Panc1 (cell line): ENCODE measurements around the gene GIPC3. TPM values are rescaled to one million over a fixed set of nuclear protein-coding genes. Genes with fewer than 3 reads are reported as not detected.

Experiments
- ATAC-seq: fragments of 200-7000 bp; cut with Tn5 transposase; 2 replicates; pipeline ENCODE4 v1.9.1; 2020; ENCODE audit warnings: mild to moderate bottlenecking, moderate library complexity
- BruUV-seq: library from RNA; stranded (reverse); fragments of 400-500 nt; replicated peaks from 2 replicates; lab custom pipeline; 2021; lab: Mats Ljungman, UMichigan
- CTCF ChIA-PET: fragments of 300-600 bp; sonication (Branson Sonifier 250); formaldehyde crosslinking; loops from one replicate; lab custom pipeline; 2022; ENCODE audit warnings: antibody characterized with exemption; lab: Charles Lee
- POLR2A ChIA-PET: fragments of 300-600 bp; sonication (Branson Sonifier 250); formaldehyde crosslinking; loops from one replicate; lab custom pipeline; 2022; ENCODE audit warnings: antibody characterized with exemption; lab: Charles Lee
- DNase-seq: peaks from one replicate; pipeline ENCODE4 v3.0.0-alpha.2; 2010; ENCODE audit warnings: low read depth, low spot score
- H3K27ac ChIP-seq: 2 replicates; pipeline ENCODE4 v1.5.1; 2011; ENCODE audit warnings: mild to moderate bottlenecking, low read length, inconsistent platforms
- H3K27me3 ChIP-seq: fragments of 200-500 bp; sonication (Bioruptor generic); 2 replicates; pipeline ENCODE4 v1.6.0; 2014; ENCODE audit warnings: low read length, inconsistent platforms; ENCODE audit not compliant: control insufficient read depth, insufficient read depth
- H3K36me3 ChIP-seq: fragments of 200-500 bp; sonication (Bioruptor generic); 2 replicates; pipeline ENCODE4 v1.5.1; 2014; ENCODE audit warnings: inconsistent platforms, mild to moderate bottlenecking, low read length, moderate library complexity; ENCODE audit not compliant: control insufficient read depth, insufficient read depth
- H3K4me1 ChIP-seq: 2 replicates; pipeline ENCODE4 v1.5.1; 2011; ENCODE audit warnings: inconsistent platforms, mild to moderate bottlenecking, low read length, moderate library complexity; ENCODE audit not compliant: control insufficient read depth, insufficient read depth
- H3K4me3 ChIP-seq, 2 experiments: 2 replicates each; pipeline ENCODE4 v1.5.1; 2011 to 2012; ENCODE audit warnings: low read depth in 2 of 2, low read length in 2 of 2, mild to moderate bottlenecking in 2 of 2, inconsistent platforms in 1 of 2, moderate library complexity in 1 of 2
- H3K9me3 ChIP-seq: fragments of 200-500 bp; sonication (Bioruptor generic); 2 replicates; pipeline ENCODE4 v1.5.1; 2014; ENCODE audit warnings: low read depth, mild to moderate bottlenecking, inconsistent platforms, low read length, moderate library complexity; ENCODE audit not compliant: control insufficient read depth, insufficient read depth
- POLR2AphosphoS5 ChIP-seq: IDR thresholded peaks from 2 replicates; pipeline ENCODE4 v1.6.1; 2012; ENCODE audit warnings: mild to moderate bottlenecking, low read depth, low read length, moderate library complexity
- SIN3A ChIP-seq: IDR thresholded peaks from 2 replicates; pipeline ENCODE4 v1.6.1; 2012; ENCODE audit warnings: low read depth, mild to moderate bottlenecking, low read length, moderate library complexity, borderline replicate concordance; ENCODE audit not compliant: insufficient read depth
- TCF7L2 ChIP-seq: IDR thresholded peaks from 2 replicates; pipeline ENCODE4 v1.6.1; 2011; ENCODE audit warnings: mild to moderate bottlenecking, low read depth, low read length, inconsistent platforms
- in situ Hi-C: cut with HindIII; loops from 2 replicates; pipeline ENCODE4 v1.10.0; 2016; ENCODE audit warnings: low sequenced_read_pairs, low pct_unique_long_range_greater_than_20kb
- intact Hi-C: fragments of 100-400 bp; cut with micrococcal nuclease; formaldehyde crosslinking; loops from one replicate; pipeline ENCODE4 v1.10.0; 2022; ENCODE audit not compliant: unreplicated experiment
- total RNA-seq: library from RNA; stranded (reverse); gene quantifications from one replicate; pipeline ENCODE4 v1.2.1, GENCODE V29; 2021; ENCODE audit not compliant: unreplicated experiment
- TF ChIP-seq, protein P1 (sequence below): fragments of 450-650 bp; IDR thresholded peaks from 2 replicates; pipeline ENCODE4 v1.5.1; 2017; ENCODE audit warnings: mild to moderate bottlenecking
- TF ChIP-seq, protein P2 (sequence below), 2 experiments: IDR thresholded peaks; 2 replicates each; pipeline ENCODE4 v1.6.1; 2011 to 2012; ENCODE audit warnings: low read depth in 2 of 2, control low read depth in 1 of 2, low read length in 1 of 2, mild to moderate bottlenecking in 1 of 2, moderate library complexity in 1 of 2; ENCODE audit not compliant: insufficient read depth in 1 of 2

The GIPC3 gene
- total RNA-seq, 1 experiment from 2014 or later: 0.92 TPM

DNA sequence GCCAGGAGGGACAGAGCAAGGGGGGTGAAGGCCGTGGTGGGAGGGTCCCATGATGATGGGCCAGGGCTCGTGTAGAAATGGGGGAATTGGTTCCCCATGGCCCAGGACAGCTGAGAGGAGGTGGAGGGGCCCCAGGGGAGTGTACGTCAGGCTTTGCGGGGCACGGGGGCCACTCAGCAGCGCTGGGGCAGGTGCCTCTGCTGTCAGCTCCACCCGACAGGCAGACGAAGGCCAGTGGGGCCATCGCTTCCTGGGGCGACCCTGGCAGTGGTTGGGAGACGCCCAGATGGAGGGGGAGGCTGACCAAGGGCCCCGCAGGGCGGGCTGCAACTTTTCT lies 48.2 kb upstream of the GIPC3 start:
- peak; percentile 4; the same call in 1 of the 2 replicates for ATAC-seq
- H3K27ac ChIP-seq: no peak overlapping the region
- no peaks in the 10 kb centered on the region; the same call in 1 of the 2 replicates for H3K36me3 ChIP-seq
- no peaks in the 10 kb centered on the region for H3K27me3 ChIP-seq
- intact Hi-C loops: no loop called here
- in situ Hi-C loops: no loop called here
- ChIA-PET POLR2A (no interaction called here), CTCF (no interaction called here)
- H3K4me1 ChIP-seq: peaks cover 7% of the 10 kb centered on the region; the same call in 1 of the 2 replicates
- DNase-seq: no peak
- no peak for TF ChIP-seq TCF7L2
- TF ChIP-seq, protein P1, sequence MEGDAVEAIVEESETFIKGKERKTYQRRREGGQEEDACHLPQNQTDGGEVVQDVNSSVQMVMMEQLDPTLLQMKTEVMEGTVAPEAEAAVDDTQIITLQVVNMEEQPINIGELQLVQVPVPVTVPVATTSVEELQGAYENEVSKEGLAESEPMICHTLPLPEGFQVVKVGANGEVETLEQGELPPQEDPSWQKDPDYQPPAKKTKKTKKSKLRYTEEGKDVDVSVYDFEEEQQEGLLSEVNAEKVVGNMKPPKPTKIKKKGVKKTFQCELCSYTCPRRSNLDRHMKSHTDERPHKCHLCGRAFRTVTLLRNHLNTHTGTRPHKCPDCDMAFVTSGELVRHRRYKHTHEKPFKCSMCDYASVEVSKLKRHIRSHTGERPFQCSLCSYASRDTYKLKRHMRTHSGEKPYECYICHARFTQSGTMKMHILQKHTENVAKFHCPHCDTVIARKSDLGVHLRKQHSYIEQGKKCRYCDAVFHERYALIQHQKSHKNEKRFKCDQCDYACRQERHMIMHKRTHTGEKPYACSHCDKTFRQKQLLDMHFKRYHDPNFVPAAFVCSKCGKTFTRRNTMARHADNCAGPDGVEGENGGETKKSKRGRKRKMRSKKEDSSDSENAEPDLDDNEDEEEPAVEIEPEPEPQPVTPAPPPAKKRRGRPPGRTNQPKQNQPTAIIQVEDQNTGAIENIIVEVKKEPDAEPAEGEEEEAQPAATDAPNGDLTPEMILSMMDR: no peak
- TF ChIP-seq, protein P2, sequence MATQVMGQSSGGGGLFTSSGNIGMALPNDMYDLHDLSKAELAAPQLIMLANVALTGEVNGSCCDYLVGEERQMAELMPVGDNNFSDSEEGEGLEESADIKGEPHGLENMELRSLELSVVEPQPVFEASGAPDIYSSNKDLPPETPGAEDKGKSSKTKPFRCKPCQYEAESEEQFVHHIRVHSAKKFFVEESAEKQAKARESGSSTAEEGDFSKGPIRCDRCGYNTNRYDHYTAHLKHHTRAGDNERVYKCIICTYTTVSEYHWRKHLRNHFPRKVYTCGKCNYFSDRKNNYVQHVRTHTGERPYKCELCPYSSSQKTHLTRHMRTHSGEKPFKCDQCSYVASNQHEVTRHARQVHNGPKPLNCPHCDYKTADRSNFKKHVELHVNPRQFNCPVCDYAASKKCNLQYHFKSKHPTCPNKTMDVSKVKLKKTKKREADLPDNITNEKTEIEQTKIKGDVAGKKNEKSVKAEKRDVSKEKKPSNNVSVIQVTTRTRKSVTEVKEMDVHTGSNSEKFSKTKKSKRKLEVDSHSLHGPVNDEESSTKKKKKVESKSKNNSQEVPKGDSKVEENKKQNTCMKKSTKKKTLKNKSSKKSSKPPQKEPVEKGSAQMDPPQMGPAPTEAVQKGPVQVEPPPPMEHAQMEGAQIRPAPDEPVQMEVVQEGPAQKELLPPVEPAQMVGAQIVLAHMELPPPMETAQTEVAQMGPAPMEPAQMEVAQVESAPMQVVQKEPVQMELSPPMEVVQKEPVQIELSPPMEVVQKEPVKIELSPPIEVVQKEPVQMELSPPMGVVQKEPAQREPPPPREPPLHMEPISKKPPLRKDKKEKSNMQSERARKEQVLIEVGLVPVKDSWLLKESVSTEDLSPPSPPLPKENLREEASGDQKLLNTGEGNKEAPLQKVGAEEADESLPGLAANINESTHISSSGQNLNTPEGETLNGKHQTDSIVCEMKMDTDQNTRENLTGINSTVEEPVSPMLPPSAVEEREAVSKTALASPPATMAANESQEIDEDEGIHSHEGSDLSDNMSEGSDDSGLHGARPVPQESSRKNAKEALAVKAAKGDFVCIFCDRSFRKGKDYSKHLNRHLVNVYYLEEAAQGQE (IDR thresholded peaks at IDR 0.05; ENCODE audit: insufficient read depth in 1 of 2, low read depth in 2 of 2, low read length in 1 of 2): no peak
- no peak for TF ChIP-seq SIN3A
- TF ChIP-seq POLR2AphosphoS5: no peak
- no peaks in the 10 kb centered on the region for H3K9me3 ChIP-seq
- no TSS peak for BruUV-seq
- no peak overlapping the region for H3K4me3 ChIP-seq

GRCh38 chr19:3537438-3538240 lies 47.6 kb upstream of the GIPC3 start:
- DNase-seq: no peak
- Histone ChIP-seq H3K27ac (no peak overlapping the region; the same call in 1 of the 2 replicates), H3K27me3 (no peaks in the 10 kb centered on the region), H3K36me3 (no peaks in the 10 kb centered on the region; the same call in 1 of the 2 replicates), H3K4me3 (no peak overlapping the region), H3K9me3 (no peaks in the 10 kb centered on the region), H3K4me1 (peaks cover 7% of the 10 kb centered on the region; the same call in 1 of the 2 replicates)
- ATAC-seq: peak; percentile 62
- in situ Hi-C loops (no loop called here), intact Hi-C loops (no loop called here)
- TF ChIP-seq TCF7L2 (no peak), SIN3A (0 out of 2 replicates have a peak, but pooled peaks have one; percentile 47), POLR2AphosphoS5 (peak; percentile 72)
- TF ChIP-seq, protein P1: no peak
- TF ChIP-seq, protein P2 (IDR thresholded peaks at IDR 0.05; ENCODE audit: insufficient read depth in 1 of 2, low read depth in 2 of 2, low read length in 1 of 2): no peak
- TSS peak; percentile 60 for BruUV-seq
- ChIA-PET POLR2A (no interaction called here), CTCF (interaction anchor here (0.5 kb wide), 1 partner anchor 16 kb away, joined by 10 read pairs; no protein-coding TSS in a partner anchor)
